GM12801 (cell line): Measurements from ENCODE around the gene RMI2.

ENCODE experiments used
- CTCF ChIP-seq: IDR thresholded peaks from one replicate; pipeline ENCODE4 v1.5.1; 2011; ENCODE audit warnings: control low read depth; ENCODE audit not compliant: insufficient read length; ENCODE audit errors: extremely low read depth

RMI2 gene

DNA sequence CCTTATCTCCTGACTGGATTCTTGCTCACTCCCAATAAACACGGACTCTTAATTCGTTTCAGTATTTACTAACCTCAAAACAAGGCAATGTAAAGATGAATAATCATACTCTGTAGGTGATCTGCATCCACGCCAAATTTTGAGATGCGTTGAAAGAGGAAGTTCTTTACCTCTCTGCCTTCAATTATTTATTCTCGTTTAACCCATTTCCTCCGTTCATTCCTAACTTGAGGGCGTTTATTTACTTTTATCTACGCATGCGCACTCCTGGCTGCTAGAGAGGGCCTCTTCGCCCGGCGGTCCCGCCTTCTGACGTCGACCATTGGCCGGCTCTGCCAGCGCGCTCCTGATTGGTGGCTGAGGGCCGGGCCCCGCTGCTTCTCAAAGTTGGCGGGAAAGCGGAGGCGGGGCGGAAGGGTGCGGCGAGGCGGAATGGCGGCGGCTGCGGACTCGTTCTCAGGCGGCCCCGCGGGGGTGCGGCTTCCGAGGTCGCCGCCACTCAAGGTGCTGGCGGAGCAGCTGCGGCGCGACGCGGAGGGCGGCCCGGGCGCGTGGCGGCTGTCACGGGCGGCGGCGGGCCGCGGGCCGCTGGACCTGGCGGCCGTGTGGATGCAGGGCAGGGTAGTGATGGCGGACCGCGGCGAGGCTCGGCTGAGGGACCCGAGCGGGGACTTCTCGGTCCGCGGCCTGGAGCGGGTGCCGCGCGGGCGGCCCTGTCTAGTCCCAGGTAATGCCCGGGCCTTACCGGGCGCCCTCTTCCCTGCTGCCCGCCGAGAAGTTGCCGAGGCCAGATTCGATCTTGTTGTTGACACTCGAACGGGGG, at the start of gene RMI2:
Gene RMI2, plus strand, starts transcription at position 420 of the 823 bp plus-strand sequence. Its CDS starts 13 bp downstream, at position 433.
- no peak for TF ChIP-seq CTCF

GRCh38 chr16:11295672-11296071, 49.6 kb upstream of the RMI2 start:
- TF ChIP-seq CTCF = no peak

DNA sequence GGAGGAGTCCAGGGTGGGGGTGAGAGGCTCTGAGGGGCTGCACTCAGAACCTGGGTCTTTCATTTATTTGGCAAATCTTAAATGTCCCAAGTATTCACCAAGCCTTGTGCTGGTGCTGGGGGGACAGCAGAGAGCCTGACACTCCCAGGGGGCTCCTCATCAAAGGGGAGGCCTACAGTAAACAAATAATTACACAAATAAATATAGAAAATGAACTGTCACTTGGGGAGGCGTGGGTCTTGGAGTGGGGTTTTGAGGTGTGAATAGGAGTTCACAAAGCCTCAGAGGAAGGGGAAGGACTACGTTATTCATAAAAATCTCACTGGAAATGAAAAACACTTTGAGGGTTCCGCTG, 48.9 kb upstream of the RMI2 start:
- no peak for TF ChIP-seq CTCF

- TF ChIP-seq CTCF = no peak
Measured at GRCh38 chr16:11296706-11297491, 48.4 kb upstream of the RMI2 start.

DNA sequence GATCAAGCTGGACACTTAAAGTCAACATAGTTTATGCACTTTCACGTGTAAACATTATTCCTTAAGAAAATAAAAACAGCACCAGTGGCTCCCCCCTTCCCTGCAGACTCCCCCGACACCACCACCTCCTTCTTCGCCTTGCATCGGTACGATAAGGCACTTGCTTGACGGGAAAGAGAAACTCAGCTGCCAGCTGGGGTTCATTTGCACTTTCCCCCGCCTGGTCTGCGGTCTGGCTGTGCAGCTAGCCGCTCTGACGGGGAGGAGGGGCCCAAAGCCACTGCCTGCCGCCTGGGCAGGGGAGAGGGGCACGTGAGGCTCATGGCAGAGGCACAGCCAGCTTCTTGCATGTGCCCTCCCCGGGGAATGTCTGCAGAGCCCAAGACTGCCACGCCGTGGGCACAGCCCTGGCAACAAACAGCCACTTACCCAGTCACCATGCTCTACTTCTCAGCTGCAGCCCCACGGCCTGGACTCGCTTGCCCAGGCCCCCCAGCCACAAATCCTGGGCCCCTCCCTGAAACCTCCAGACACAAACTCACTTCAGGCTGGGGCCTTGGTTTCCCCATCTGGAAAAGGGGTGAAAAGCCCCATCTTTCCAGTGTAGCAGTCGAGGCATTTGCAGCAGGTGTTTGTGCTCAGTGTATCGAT, 47.6 kb upstream of the RMI2 start:
- no peak for TF ChIP-seq CTCF

DNA sequence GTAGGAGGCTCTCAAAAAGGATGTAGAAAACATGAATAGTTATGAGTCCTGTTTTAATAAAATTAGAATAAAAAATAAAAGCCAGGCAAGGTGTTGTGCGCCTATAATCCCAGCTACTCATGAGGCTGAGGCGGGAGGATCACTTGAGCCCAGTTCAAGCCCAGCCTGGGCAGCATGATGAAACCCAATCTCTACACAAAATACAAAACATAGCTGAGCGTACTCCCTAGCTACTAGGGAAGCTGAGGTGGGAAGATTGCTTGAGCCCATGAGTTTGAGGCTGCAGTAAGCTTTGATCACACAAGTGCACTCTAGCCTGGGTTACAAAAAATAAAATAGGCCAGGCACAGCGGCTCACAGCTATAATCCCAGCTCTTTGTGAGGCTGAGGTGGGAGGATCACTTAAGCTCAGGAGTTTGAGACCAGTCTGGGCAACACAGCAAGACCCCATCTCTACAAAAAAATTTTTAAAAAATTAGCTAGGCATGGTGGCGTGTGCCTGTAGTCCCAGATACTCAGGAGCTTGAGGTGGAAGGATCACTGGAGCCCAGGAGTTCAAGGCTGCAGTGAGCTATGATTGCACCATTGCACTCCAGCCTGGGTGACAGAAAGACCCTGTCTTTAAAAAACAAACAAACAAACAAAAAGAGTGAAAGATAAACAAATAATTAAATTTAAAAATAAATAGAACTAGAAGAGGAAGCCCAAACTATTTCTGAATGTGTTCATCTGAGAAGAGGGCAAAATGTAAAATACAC, 46.9 kb upstream of the RMI2 start:
- no peak for TF ChIP-seq CTCF
